Measurements from ENCODE around the gene OR8A1.
A peak's percentile ranks its signal among the peaks of the same experiment; 100 is the strongest.

The OR8A1 gene

GRCh38 chr11:124569697-124570096, at the start of gene OR8A1:
OR8A1 (plus strand) TSS chr11:124569997; CDS start chr11:124570120, 123 bp downstream.
- no peak for DNase-seq (ENCODE audit: low read depth)

- DNase-seq (ENCODE audit: low read depth) = no peak
These were observed 49.3 kb upstream of the OR8A1 start for GRCh38 chr11:124520550-124520854.

DNA sequence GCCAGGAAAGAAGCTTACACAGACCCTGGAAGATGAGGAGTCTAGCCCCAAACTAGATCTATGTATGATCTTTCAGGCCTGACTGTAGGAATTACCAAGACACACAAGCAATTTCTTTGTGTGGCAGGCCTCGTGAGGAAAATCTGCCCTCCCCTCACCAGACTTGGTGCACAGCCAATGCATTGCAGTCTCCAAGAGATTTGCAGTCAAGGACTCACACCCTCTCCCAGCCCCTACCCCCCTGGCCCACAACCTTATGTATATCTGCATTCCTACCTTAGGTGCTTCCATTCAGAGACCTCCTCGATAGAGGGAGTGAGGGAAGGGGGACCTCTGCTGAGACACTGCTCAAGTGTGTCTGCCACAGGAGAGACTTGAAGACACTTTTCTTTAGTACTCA, 36.2 kb upstream of the OR8A1 start:
- no peak for DNase-seq (ENCODE audit: low read depth)

GRCh38 chr11:124534051-124534450, 35.7 kb upstream of the OR8A1 start:
- no peak for DNase-seq (ENCODE audit: low read depth)

- no peak for DNase-seq (ENCODE audit: low read depth)
These were observed 34.1 kb upstream of the OR8A1 start for GRCh38 chr11:124535552-124536232.

DNA sequence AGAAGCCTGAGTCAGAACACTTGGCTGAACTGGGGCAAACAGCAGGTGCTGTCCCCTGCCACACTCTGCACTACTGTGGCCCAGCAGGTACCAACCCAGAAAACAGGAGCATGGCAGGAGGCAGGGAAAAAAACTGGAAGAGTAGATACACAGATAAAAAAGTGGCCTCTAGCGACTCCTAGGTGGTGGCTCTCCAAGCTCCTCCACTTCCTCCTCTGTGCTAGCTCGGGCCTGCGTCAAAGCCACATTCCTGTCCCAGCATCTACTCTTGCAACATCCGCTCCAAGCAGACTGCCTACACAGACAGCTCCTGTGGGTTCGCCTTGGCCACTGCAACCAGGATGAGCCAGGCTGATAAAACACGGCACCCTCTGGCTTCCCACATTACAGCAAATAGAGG, 33.3 kb upstream of the OR8A1 start:
- DNase-seq (ENCODE audit: low read depth) = no peak

GRCh38 chr11:124538019-124538418, 31.8 kb upstream of the OR8A1 start:
- no peak for DNase-seq (ENCODE audit: low read depth)

GRCh38 chr11:124541204-124541603, 28.6 kb upstream of the OR8A1 start:
- no peak for DNase-seq (ENCODE audit: low read depth)

GRCh38 chr11:124543145-124543544, 26.7 kb upstream of the OR8A1 start:
- no peak for DNase-seq (ENCODE audit: low read depth)

DNA sequence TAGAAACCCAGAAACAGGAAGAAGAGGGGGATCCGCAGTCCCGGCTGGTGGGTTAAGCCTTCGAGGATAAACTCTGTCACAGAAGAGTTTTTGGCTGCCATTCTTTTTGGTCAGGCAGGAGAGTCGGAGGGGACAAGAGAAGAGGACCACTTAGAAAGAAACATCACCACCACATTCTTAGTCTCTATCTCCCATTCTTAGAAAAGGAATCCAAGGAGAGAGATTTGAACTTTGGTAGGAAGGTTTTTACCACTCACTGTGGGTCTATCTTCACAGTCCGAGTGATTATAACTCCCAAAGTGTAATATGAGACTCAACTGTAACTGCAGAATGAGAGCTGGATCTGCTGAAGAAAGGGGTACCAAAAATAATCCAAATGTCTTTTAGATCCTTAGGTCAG, 26.2 kb upstream of the OR8A1 start, which contains the start of gene OR8B12:
Gene OR8B12 (minus strand): TSS at position 101 of the 400 bp plus-strand sequence. CDS start 0 bp downstream, at position 101.
- DNase-seq (ENCODE audit: low read depth) = no peak

GRCh38 chr11:124551189-124551588, 18.6 kb upstream of the OR8A1 start:
- DNase-seq (ENCODE audit: low read depth) = no peak

DNA sequence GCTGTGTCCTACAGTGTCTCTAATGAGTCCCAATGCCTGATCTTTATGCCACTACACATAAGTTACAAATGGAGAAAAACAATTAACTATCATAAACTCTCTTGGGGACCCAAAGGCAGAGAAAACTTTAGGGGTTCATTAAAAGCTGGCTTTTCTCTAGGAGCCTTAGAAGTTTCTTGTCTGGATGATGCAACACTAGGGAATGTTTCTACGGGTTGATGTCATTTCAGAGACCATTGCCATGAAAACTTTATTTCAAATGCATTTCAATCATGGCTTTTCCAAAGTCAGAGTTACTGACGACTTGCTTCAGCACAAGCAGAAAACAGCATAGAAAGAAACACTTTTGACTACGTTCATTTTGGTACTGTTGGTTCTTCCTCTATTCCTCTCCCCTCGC, 17.8 kb upstream of the OR8A1 start:
- no peak for DNase-seq (ENCODE audit: low read depth)

- DNase-seq (ENCODE audit: low read depth) = no peak
These were observed 13.0 kb upstream of the OR8A1 start for GRCh38 chr11:124556828-124557227.

GRCh38 chr11:124570160-124570559, 363 bp downstream of the OR8A1 start:
- DNase-seq (ENCODE audit: low read depth) = no peak

- no peak for DNase-seq (ENCODE audit: low read depth)
These were observed 8.1 kb downstream of the OR8A1 start for GRCh38 chr11:124577716-124578427.

DNA sequence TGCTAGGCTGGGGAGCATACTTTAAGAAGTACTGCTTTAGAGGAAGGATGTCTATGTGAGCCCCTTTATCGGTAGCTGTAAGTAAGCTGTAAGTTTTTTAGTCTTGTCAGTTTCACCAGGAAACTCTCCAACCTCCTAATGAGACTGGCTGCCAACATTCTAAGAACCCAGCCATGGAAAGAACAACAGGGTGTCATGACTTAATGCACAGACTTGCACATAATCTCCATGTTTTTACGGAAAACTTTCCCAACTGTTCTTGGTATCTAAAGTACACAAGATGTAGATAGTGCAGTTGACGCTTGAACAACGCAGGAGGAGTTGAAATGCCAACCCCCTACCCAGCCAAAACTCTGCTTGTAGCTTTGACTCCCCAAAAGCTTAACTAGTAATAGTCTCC, 9.0 kb downstream of the OR8A1 start:
- DNase-seq (ENCODE audit: low read depth) = no peak

- no peak for DNase-seq (ENCODE audit: low read depth)
These were observed 12.0 kb downstream of the OR8A1 start for GRCh38 chr11:124581817-124582216.

- no peak for DNase-seq (ENCODE audit: low read depth)
These were observed 12.8 kb downstream of the OR8A1 start for GRCh38 chr11:124582565-124582964.

GRCh38 chr11:124583781-124584180, 14.0 kb downstream of the OR8A1 start:
- DNase-seq (ENCODE audit: low read depth) = no peak

- no peak for DNase-seq (ENCODE audit: low read depth)
These were observed 15.0 kb downstream of the OR8A1 start for GRCh38 chr11:124584681-124585372.

- peak; percentile 28 for DNase-seq (ENCODE audit: low read depth)
These were observed 16.6 kb downstream of the OR8A1 start for GRCh38 chr11:124586238-124586860.

DNA sequence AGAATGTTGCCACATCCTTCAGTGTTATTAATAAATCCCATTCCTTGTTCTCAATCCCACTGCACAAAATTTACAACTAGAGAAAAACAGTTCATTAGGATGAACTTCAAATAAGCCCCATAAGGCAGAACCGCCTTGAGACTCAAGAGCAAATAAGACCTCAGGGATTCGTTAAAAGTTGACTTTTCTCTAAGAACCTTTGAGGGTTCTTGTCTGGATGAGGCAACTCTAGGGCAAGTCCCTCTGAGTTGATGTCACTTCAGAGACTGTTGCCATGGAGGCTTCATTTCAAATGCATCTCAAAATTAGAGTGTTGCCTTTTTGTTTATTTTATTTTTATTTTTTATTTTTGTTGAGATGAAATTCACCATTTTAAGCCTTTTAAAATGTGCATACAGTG, 21.6 kb downstream of the OR8A1 start:
- no peak for DNase-seq (ENCODE audit: low read depth)

- DNase-seq (ENCODE audit: low read depth) = no peak
These were observed 22.8 kb downstream of the OR8A1 start for GRCh38 chr11:124592627-124593026.
